DND-41 (cell line): Measurements from ENCODE around the gene PDGFRB.

Source experiments
- ATAC-seq: fragments of 200-7000 bp; cut with Tn5 transposase; 3 replicates; pipeline ENCODE4 v1.9.1; 2021; ENCODE audit warnings: low read depth; ENCODE audit not compliant: insufficient read depth
- DNase-seq: peaks from one replicate; pipeline ENCODE4 v3.0.0-alpha.2; 2020
- H2AFZ ChIP-seq: 2 replicates; pipeline ENCODE4 v1.6.0; 2012; ENCODE audit warnings: low read depth, low read length
- H3K27ac ChIP-seq: 2 replicates; pipeline ENCODE4 v1.5.1; 2012; ENCODE audit warnings: low read length, inconsistent platforms
- H3K27me3 ChIP-seq: fragments of 200-600 bp; sonication (generic); 2 replicates; pipeline ENCODE4 v1.6.0; 2012; ENCODE audit warnings: low read length, mild to moderate bottlenecking, inconsistent platforms; ENCODE audit not compliant: insufficient read depth, poor library complexity
- H3K36me3 ChIP-seq: 2 replicates; pipeline ENCODE4 v1.5.1; 2012; ENCODE audit warnings: low read length, inconsistent platforms; ENCODE audit not compliant: insufficient read depth
- H3K4me1 ChIP-seq: 2 replicates; pipeline ENCODE4 v1.5.1; 2012; ENCODE audit warnings: mild to moderate bottlenecking, low read length; ENCODE audit not compliant: insufficient read depth
- H3K4me2 ChIP-seq: 2 replicates; pipeline ENCODE4 v1.6.0; 2012; ENCODE audit warnings: mild to moderate bottlenecking, moderate library complexity, low read length, inconsistent platforms; ENCODE audit not compliant: insufficient read depth
- H3K4me3 ChIP-seq, 2 experiments: fragments of 200-600 bp in 1 of 2; shearing (Covaris generic) in 1 of 2; 2 replicates each; pipeline ENCODE4 v1.5.1; 2012 to 2016; ENCODE audit warnings: inconsistent platforms in 2 of 2, low read length in 2 of 2, mild to moderate bottlenecking in 2 of 2, low read depth in 1 of 2, moderate library complexity in 1 of 2
- H3K79me2 ChIP-seq: 2 replicates; pipeline ENCODE4 v1.6.0; 2012; ENCODE audit warnings: low read length, inconsistent platforms; ENCODE audit not compliant: insufficient read depth
- H3K9ac ChIP-seq: 2 replicates; pipeline ENCODE4 v1.6.0; 2012; ENCODE audit warnings: low read depth, mild to moderate bottlenecking, inconsistent platforms, low read length, moderate library complexity
- H3K9me3 ChIP-seq: 2 replicates; pipeline ENCODE4 v1.5.1; 2012; ENCODE audit warnings: low read length, moderate library complexity, mild to moderate bottlenecking, inconsistent platforms; ENCODE audit not compliant: insufficient read depth, severe bottlenecking
- H4K20me1 ChIP-seq: 2 replicates; pipeline ENCODE4 v1.6.0; 2012; ENCODE audit warnings: low read length; ENCODE audit not compliant: insufficient read depth
- CTCF ChIP-seq: IDR thresholded peaks from 2 replicates; pipeline ENCODE4 v1.5.1; 2012; ENCODE audit warnings: borderline replicate concordance, low read length, moderate library complexity, mild to moderate bottlenecking; ENCODE audit not compliant: poor library complexity, severe bottlenecking; ENCODE audit errors: extremely low read depth
- EZH2 ChIP-seq: IDR thresholded peaks from 3 replicates; pipeline ENCODE4 v1.6.1; 2012; ENCODE audit warnings: borderline replicate concordance, low read depth, mild to moderate bottlenecking, moderate library complexity, low read length, inconsistent platforms; ENCODE audit not compliant: severe bottlenecking

Gene PDGFRB

GRCh38 chr5:150161242-150162141 lies 5.8 kb upstream of the PDGFRB start:
- TF ChIP-seq EZH2 (no peak), CTCF (peak; percentile 93)
- H3K27me3 ChIP-seq: no peaks in the 10 kb centered on the region
- no peak overlapping the region for H3K4me3 ChIP-seq
- H3K4me2 ChIP-seq: no peak overlapping the region
- no peak overlapping the region for H3K9ac ChIP-seq
- no peak overlapping the region for H3K27ac ChIP-seq
- ATAC-seq: peak; percentile 79
- H2AFZ ChIP-seq: no peak overlapping the region
- H3K9me3 ChIP-seq: no peaks in the 10 kb centered on the region
- peaks cover 33% of the 10 kb centered on the region for H3K4me1 ChIP-seq
- no peaks in the 10 kb centered on the region for H3K36me3 ChIP-seq
- no peaks in the 10 kb centered on the region for H4K20me1 ChIP-seq
- DNase-seq: peak; percentile 79
- no peaks in the 10 kb centered on the region for H3K79me2 ChIP-seq

GRCh38 chr5:150160448-150161081 lies 4.9 kb upstream of the PDGFRB start:
- ATAC-seq (no peak), DNase-seq (no peak)
- Histone ChIP-seq H3K4me1 (peaks cover 42% of the 10 kb centered on the region), H4K20me1 (no peaks in the 10 kb centered on the region), H3K4me3 (peak overlapping the region in 1 of 2 experiments; percentile 20; a peak in 1 of 4 replicates), H2AFZ (peak overlapping the region; percentile 14; the same call in 1 of the 2 replicates), H3K9me3 (no peaks in the 10 kb centered on the region), H3K4me2 (peak overlapping the region; percentile 37), H3K36me3 (no peaks in the 10 kb centered on the region), H3K27me3 (no peaks in the 10 kb centered on the region), H3K27ac (peak overlapping the region; percentile 86), H3K9ac (peak overlapping the region; percentile 41), H3K79me2 (no peaks in the 10 kb centered on the region)
- no peak for TF ChIP-seq CTCF
- no peak for TF ChIP-seq EZH2

- Histone ChIP-seq H3K27ac (peak overlapping the region; percentile 86), H3K4me3 (no peak overlapping the region), H4K20me1 (no peaks in the 10 kb centered on the region), H3K4me2 (peak overlapping the region; percentile 37), H3K4me1 (peaks cover 46% of the 10 kb centered on the region), H3K36me3 (no peaks in the 10 kb centered on the region), H2AFZ (no peak overlapping the region; the same call in 1 of the 2 replicates), H3K79me2 (no peaks in the 10 kb centered on the region), H3K9ac (peak overlapping the region; percentile 41; the same call in 1 of the 2 replicates), H3K9me3 (no peaks in the 10 kb centered on the region), H3K27me3 (no peaks in the 10 kb centered on the region)
- peak; percentile 64 for ATAC-seq
- peak; percentile 84 for DNase-seq
- no peak for TF ChIP-seq CTCF
- no peak for TF ChIP-seq EZH2
Measured at GRCh38 chr5:150159741-150160179, 4.1 kb upstream of the PDGFRB start.
